Measurements from ENCODE around the gene SH3GLB2. TPM values are rescaled to one million over a fixed set of nuclear protein-coding genes. Genes with fewer than 3 reads are reported as not detected.

Gene SH3GLB2
- total RNA-seq, 2 donors from 2014 or later: 86.9 to 98.1 TPM

DNA sequence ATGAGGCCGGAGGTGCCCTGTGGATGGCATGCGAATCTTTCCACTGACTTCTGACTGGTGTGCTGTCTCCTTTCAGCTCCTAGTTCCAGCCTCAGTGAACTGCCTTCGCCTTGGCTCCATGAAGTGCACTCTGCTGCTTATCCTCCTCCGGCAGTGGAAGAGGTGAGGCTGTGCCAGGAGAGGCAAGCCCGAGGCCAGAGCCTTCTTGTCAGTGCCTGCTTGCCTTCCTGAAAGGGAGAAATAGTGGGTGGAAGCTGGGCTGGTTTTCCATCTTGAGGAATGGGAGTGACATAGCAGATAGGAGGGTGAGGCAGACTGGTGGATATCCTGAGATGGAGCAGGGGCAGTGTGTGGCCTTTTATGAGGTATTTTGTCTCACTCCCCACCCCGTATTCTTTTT is 29.7 kb downstream of the SH3GLB2 start:
- Histone ChIP-seq H3K27ac (ENCODE audit: low read depth, low read length) (no peak overlapping the region), H3K4me3 (ENCODE audit: low read length) (no peak overlapping the region), H3K4me1 (ENCODE audit: control insufficient read depth, insufficient read depth, low read length) (no peaks in the 10 kb centered on the region), H3K36me3 (ENCODE audit: control insufficient read depth, insufficient read depth, low read length) (peaks cover 88% of the 10 kb centered on the region), H3K9ac (ENCODE audit: extremely low read depth, low read length, poor library complexity, severe bottlenecking) (no peak overlapping the region), H3K27me3 (ENCODE audit: control insufficient read depth, insufficient read depth, low read length, poor library complexity, severe bottlenecking) (no peaks in the 10 kb centered on the region), H3K9me3 (ENCODE audit: control insufficient read depth, low read length) (no peaks in the 10 kb centered on the region)
- Mint-ChIP-seq H3K9me3 (no peaks in the 10 kb centered on the region), H3K27ac (no peak overlapping the region), H3K27me3 (ENCODE audit: insufficient read depth) (no peaks in the 10 kb centered on the region), H3K4me3 (no peak overlapping the region), H3K36me3 (ENCODE audit: low read depth) (peaks cover 87% of the 10 kb centered on the region), H3K4me1 (no peaks in the 10 kb centered on the region)
- TF ChIP-seq CTCF (conservative IDR thresholded peaks at IDR 0.05): no peak
- 96% methylated on average over 3 to 5 of the region's 6 CpGs for WGBS, 2 experiments (ENCODE audit: insufficient coverage in 1 of 2, insufficient read length in 1 of 2)
- no peak for DNase-seq

- H3K27ac Mint-ChIP-seq: no peak overlapping the region
- Histone ChIP-seq H3K4me1 (ENCODE audit: control insufficient read depth, insufficient read depth, low read length) (no peaks in the 10 kb centered on the region), H3K27me3 (ENCODE audit: control insufficient read depth, insufficient read depth, low read length, poor library complexity, severe bottlenecking) (no peaks in the 10 kb centered on the region), H3K9ac (ENCODE audit: extremely low read depth, low read length, poor library complexity, severe bottlenecking) (no peak overlapping the region), H3K4me3 (ENCODE audit: low read length) (no peak overlapping the region), H3K9me3 (ENCODE audit: control insufficient read depth, low read length) (no peaks in the 10 kb centered on the region), H3K27ac (ENCODE audit: low read depth, low read length) (no peak overlapping the region), H3K36me3 (ENCODE audit: control insufficient read depth, insufficient read depth, low read length) (peaks cover 77% of the 10 kb centered on the region)
- no peak overlapping the region for H3K4me3 Mint-ChIP-seq
- no peaks in the 10 kb centered on the region for H3K27me3 Mint-ChIP-seq (ENCODE audit: insufficient read depth)
- H3K36me3 Mint-ChIP-seq (ENCODE audit: low read depth): peaks cover 72% of the 10 kb centered on the region
- TF ChIP-seq CTCF (conservative IDR thresholded peaks at IDR 0.05): no peak
- H3K4me1 Mint-ChIP-seq: no peaks in the 10 kb centered on the region
- no peak for DNase-seq
- H3K9me3 Mint-ChIP-seq: no peaks in the 10 kb centered on the region
- WGBS, 2 experiments (ENCODE audit: insufficient coverage in 1 of 2, insufficient read length in 1 of 2): 94 to 100% methylated on average over 3 to 5 of the region's 5 CpGs
Observed at GRCh38 chr9:128995791-128996190, 32.3 kb downstream of the SH3GLB2 start.

DNA sequence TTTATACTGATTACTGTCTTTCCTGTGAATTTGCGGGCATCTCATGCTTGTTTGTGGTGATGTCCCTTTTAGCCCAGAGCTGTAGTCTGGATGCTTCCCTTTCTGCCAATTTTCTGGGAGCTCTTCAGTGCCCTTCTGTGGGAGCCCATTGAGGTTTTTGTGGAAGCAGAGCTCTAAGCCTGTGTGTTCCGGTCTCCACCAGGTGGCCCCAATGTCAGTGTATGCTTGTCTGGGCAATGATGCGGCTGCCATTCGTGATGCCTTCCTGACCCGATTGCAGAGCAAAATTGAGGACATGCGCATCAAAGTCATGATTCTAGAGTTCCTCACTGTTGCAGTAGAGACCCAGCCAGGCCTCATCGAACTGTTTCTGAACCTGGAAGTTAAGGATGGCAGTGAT is 35.1 kb downstream of the SH3GLB2 start:
- Mint-ChIP-seq H3K9me3 (no peaks in the 10 kb centered on the region), H3K4me3 (no peak overlapping the region), H3K27ac (no peak overlapping the region), H3K4me1 (no peaks in the 10 kb centered on the region), H3K36me3 (ENCODE audit: low read depth) (peaks cover 64% of the 10 kb centered on the region), H3K27me3 (ENCODE audit: insufficient read depth) (no peaks in the 10 kb centered on the region)
- H3K4me1 ChIP-seq (ENCODE audit: control insufficient read depth, insufficient read depth, low read length): no peaks in the 10 kb centered on the region
- H3K27ac ChIP-seq (ENCODE audit: low read depth, low read length): no peak overlapping the region
- no peak overlapping the region for H3K9ac ChIP-seq (ENCODE audit: extremely low read depth, low read length, poor library complexity, severe bottlenecking)
- peaks cover 74% of the 10 kb centered on the region for H3K36me3 ChIP-seq (ENCODE audit: control insufficient read depth, insufficient read depth, low read length)
- no peak overlapping the region for H3K4me3 ChIP-seq (ENCODE audit: low read length)
- no peaks in the 10 kb centered on the region for H3K27me3 ChIP-seq (ENCODE audit: control insufficient read depth, insufficient read depth, low read length, poor library complexity, severe bottlenecking)
- DNase-seq: peak; percentile 70
- H3K9me3 ChIP-seq (ENCODE audit: control insufficient read depth, low read length): no peaks in the 10 kb centered on the region
- WGBS, 2 experiments (ENCODE audit: insufficient coverage in 1 of 2, insufficient read length in 1 of 2): 91 to 94% methylated on average over 7 of the region's 7 CpGs
- TF ChIP-seq CTCF (conservative IDR thresholded peaks at IDR 0.05): peak; percentile 62

Measured in endodermal cell (in vitro differentiated cells).